HEK293 (cell line): ENCODE measurements around the gene RNPS1.
A peak's percentile ranks its signal among the peaks of the same experiment; 100 is the strongest.

Experiments
- BCL11B ChIP-seq: fragments of 450-650 bp; formaldehyde crosslinking; IDR thresholded peaks from 2 replicates; pipeline ENCODE4 v1.5.1; 2016; ENCODE audit warnings: low read depth, missing biosample characterization, missing genetic modification characterization
- KLF17 ChIP-seq: fragments of 450-650 bp; formaldehyde crosslinking; IDR thresholded peaks from 2 replicates; pipeline ENCODE4 v1.5.1; 2016; ENCODE audit warnings: missing biosample characterization, missing genetic modification characterization
- OSR2 ChIP-seq: fragments of 450-650 bp; formaldehyde crosslinking; IDR thresholded peaks from 2 replicates; pipeline ENCODE4 v1.5.1; 2016; ENCODE audit warnings: missing biosample characterization, missing genetic modification characterization
- REST ChIP-seq: fragments of 450-650 bp; formaldehyde crosslinking; IDR thresholded peaks from 2 replicates; pipeline ENCODE4 v1.5.1; 2016; ENCODE audit warnings: missing biosample characterization, missing genetic modification characterization
- YY1 ChIP-seq: fragments of 450-650 bp; formaldehyde crosslinking; IDR thresholded peaks from 2 replicates; pipeline ENCODE4 v1.5.1; 2018; ENCODE audit warnings: missing biosample characterization, missing genetic modification characterization
- ZBTB1 ChIP-seq: fragments of 450-650 bp; formaldehyde crosslinking; IDR thresholded peaks from 2 replicates; pipeline ENCODE4 v1.5.1; 2016; ENCODE audit warnings: missing biosample characterization, missing genetic modification characterization
- ZBTB17 ChIP-seq: fragments of 450-650 bp; formaldehyde crosslinking; IDR thresholded peaks from 2 replicates; pipeline ENCODE4 v1.5.1; 2016; ENCODE audit warnings: missing biosample characterization, missing genetic modification characterization
- ZBTB21 ChIP-seq: fragments of 450-650 bp; formaldehyde crosslinking; IDR thresholded peaks from 2 replicates; pipeline ENCODE4 v1.5.1; 2017; ENCODE audit warnings: missing biosample characterization, missing genetic modification characterization
- ZBTB8A ChIP-seq: fragments of 450-650 bp; formaldehyde crosslinking; IDR thresholded peaks from 2 replicates; pipeline ENCODE4 v1.5.1; 2016; ENCODE audit warnings: missing biosample characterization, missing genetic modification characterization
- ZNF138 ChIP-seq: fragments of 450-650 bp; formaldehyde crosslinking; IDR thresholded peaks from 2 replicates; pipeline ENCODE4 v1.5.1; 2016; ENCODE audit warnings: missing biosample characterization, missing genetic modification characterization, borderline replicate concordance
- ZNF211 ChIP-seq: fragments of 450-650 bp; formaldehyde crosslinking; IDR thresholded peaks from 2 replicates; pipeline ENCODE4 v1.5.1; 2016; ENCODE audit warnings: low read depth, missing biosample characterization, missing genetic modification characterization
- ZNF248 ChIP-seq: fragments of 450-650 bp; formaldehyde crosslinking; IDR thresholded peaks from 2 replicates; pipeline ENCODE4 v1.5.1; 2017; ENCODE audit warnings: missing biosample characterization, missing genetic modification characterization
- ZNF302 ChIP-seq: fragments of 450-650 bp; formaldehyde crosslinking; IDR thresholded peaks from 2 replicates; pipeline ENCODE4 v1.5.1; 2016; ENCODE audit warnings: missing biosample characterization, missing genetic modification characterization, low read depth
- ZNF48 ChIP-seq: fragments of 450-650 bp; formaldehyde crosslinking; IDR thresholded peaks from 2 replicates; pipeline ENCODE4 v1.5.1; 2016; ENCODE audit warnings: missing biosample characterization, missing genetic modification characterization
- ZNF501 ChIP-seq: fragments of 450-650 bp; formaldehyde crosslinking; IDR thresholded peaks from 2 replicates; pipeline ENCODE4 v1.5.1; 2016; ENCODE audit warnings: missing biosample characterization, missing genetic modification characterization
- ZNF510 ChIP-seq: fragments of 450-650 bp; formaldehyde crosslinking; IDR thresholded peaks from 2 replicates; pipeline ENCODE4 v1.5.1; 2018; ENCODE audit warnings: mild to moderate bottlenecking, missing genetic modification characterization, missing biosample characterization; ENCODE audit not compliant: insufficient replicate concordance
- ZNF514 ChIP-seq: fragments of 450-650 bp; formaldehyde crosslinking; IDR thresholded peaks from 2 replicates; pipeline ENCODE4 v1.5.1; 2016; ENCODE audit warnings: missing biosample characterization, missing genetic modification characterization
- ZNF518A ChIP-seq: fragments of 450-650 bp; formaldehyde crosslinking; conservative IDR thresholded peaks from 2 replicates; pipeline ENCODE4 v1.5.1; 2016; ENCODE audit warnings: low read depth, missing biosample characterization, missing genetic modification characterization
- ZNF521 ChIP-seq: fragments of 450-650 bp; formaldehyde crosslinking; IDR thresholded peaks from 2 replicates; pipeline ENCODE4 v1.5.1; 2017; ENCODE audit warnings: missing biosample characterization, mild to moderate bottlenecking, missing genetic modification characterization
- ZNF549 ChIP-seq: fragments of 450-650 bp; IDR thresholded peaks from 2 replicates; pipeline ENCODE4 v1.5.1; 2018; ENCODE audit warnings: missing biosample characterization, missing genetic modification characterization, mild to moderate bottlenecking, inconsistent platforms, moderate library complexity
- ZNF555 ChIP-seq: fragments of 450-650 bp; formaldehyde crosslinking; conservative IDR thresholded peaks from 2 replicates; pipeline ENCODE4 v1.5.1; 2017; ENCODE audit warnings: missing biosample characterization, mild to moderate bottlenecking, missing genetic modification characterization, inconsistent platforms
- ZNF558 ChIP-seq: fragments of 450-650 bp; formaldehyde crosslinking; IDR thresholded peaks from 2 replicates; pipeline ENCODE4 v1.5.1; 2016; ENCODE audit warnings: missing biosample characterization, missing genetic modification characterization
- ZNF621 ChIP-seq: fragments of 450-650 bp; formaldehyde crosslinking; IDR thresholded peaks from 2 replicates; pipeline ENCODE4 v1.5.1; 2017; ENCODE audit warnings: missing biosample characterization, missing genetic modification characterization
- ZNF664 ChIP-seq: fragments of 450-650 bp; formaldehyde crosslinking; IDR thresholded peaks from 2 replicates; pipeline ENCODE4 v1.5.1; 2016; ENCODE audit warnings: missing biosample characterization, missing genetic modification characterization
- ZNF704 ChIP-seq: fragments of 450-650 bp; formaldehyde crosslinking; IDR thresholded peaks from 2 replicates; pipeline ENCODE4 v1.5.1; 2016; ENCODE audit warnings: missing biosample characterization, missing genetic modification characterization
- ZNF707 ChIP-seq: fragments of 450-650 bp; formaldehyde crosslinking; IDR thresholded peaks from 2 replicates; pipeline ENCODE4 v1.5.1; 2016; ENCODE audit warnings: missing biosample characterization, missing genetic modification characterization
- ZNF747 ChIP-seq: fragments of 450-650 bp; formaldehyde crosslinking; IDR thresholded peaks from 2 replicates; pipeline ENCODE4 v1.5.1; 2016; ENCODE audit warnings: missing biosample characterization, missing genetic modification characterization
- ZNF76 ChIP-seq: fragments of 450-650 bp; formaldehyde crosslinking; IDR thresholded peaks from 2 replicates; pipeline ENCODE4; 2016; ENCODE audit warnings: low read depth, missing biosample characterization, missing genetic modification characterization, borderline replicate concordance
- ZNF776 ChIP-seq: fragments of 450-650 bp; formaldehyde crosslinking; IDR thresholded peaks from 2 replicates; pipeline ENCODE4 v1.5.0; 2017; ENCODE audit warnings: missing biosample characterization, missing genetic modification characterization, borderline replicate concordance

The RNPS1 gene

GRCh38 chr16:2267913-2268666, at the start of gene RNPS1 (continued):
- TF ChIP-seq ZNF518A (tag by site-specific recombination) (peak; percentile 40; the same call in 1 of the 2 replicates), ZNF707 (tag by site-specific recombination) (0 out of 2 replicates have a peak, but pooled peaks have one; percentile 38), ZNF501 (tag by site-specific recombination) (peak; percentile 96), BCL11B (tag by site-specific recombination) (peak; percentile 77; the same call in 1 of the 2 replicates), ZNF248 (tag by site-specific recombination) (no peak), ZBTB17 (tag by site-specific recombination) (peak; percentile 76; the same call in 1 of the 2 replicates), ZNF138 (tag by site-specific recombination) (no peak), ZNF555 (tag by site-specific recombination) (no peak), REST (peak; percentile 70), ZBTB1 (tag by site-specific recombination) (peak; percentile 80; the same call in 1 of the 2 replicates), ZNF76 (peak; percentile 90), ZNF549 (tag by site-specific recombination) (no peak), ZNF747 (tag by site-specific recombination) (peak; percentile 39; the same call in 1 of the 2 replicates), ZNF48 (tag by site-specific recombination) (no peak), ZNF558 (tag by site-specific recombination) (no peak), ZBTB8A (peak; percentile 100), KLF17 (tag by site-specific recombination) (peak; percentile 98), ZNF776 (no peak), ZNF211 (tag by site-specific recombination) (no peak), ZBTB21 (tag by site-specific recombination) (peak; percentile 99), YY1 (tag by site-specific recombination) (peak; percentile 87), ZNF510 (tag by site-specific recombination) (no peak), ZNF664 (0 out of 2 replicates have a peak, but pooled peaks have one; percentile 14), ZNF514 (no peak), ZNF621 (tag by site-specific recombination) (no peak), ZNF302 (no peak), ZNF704 (tag by site-specific recombination) (peak; percentile 55; the same call in 1 of the 2 replicates), OSR2 (tag by site-specific recombination) (peak; percentile 9; the same call in 1 of the 2 replicates), ZNF521 (tag by site-specific recombination) (no peak)
